ENCODE data around the gene SIDT2. TPM values are rescaled to one million over a fixed set of nuclear protein-coding genes. Genes with fewer than 3 reads are reported as not detected.

Gene SIDT2
- total and polyA plus RNA-seq, 8 donors: 47.4 to 153 (median 82.5) TPM

- ATAC-seq (no peak), FAIRE-seq (no peak), DNase-seq (no peak)
- WGBS, 2 donors: 64 to 70% methylated on average over 2 of the region's 2 CpGs
- H3K4me3 ChIP-seq: no peak overlapping the region
- intact Hi-C loops (cut with DNase I): no loop called here
- H3K27ac ChIP-seq: no peak overlapping the region
- TF ChIP-seq CTCF (IDR thresholded peaks at IDR 0.05): no peak
- H3K4me1 ChIP-seq: no peaks in the 10 kb centered on the region
- H3K9me3 ChIP-seq: no peaks in the 10 kb centered on the region
- no peaks in the 10 kb centered on the region for H3K27me3 ChIP-seq
- H3K36me3 ChIP-seq: peaks cover 0 to 53% (median 8%) of the 10 kb centered on the region in 3 donors
Observed at GRCh38 chr11:117160826-117161225, 17.7 kb upstream of the SIDT2 start.

- no peak for FAIRE-seq
- Histone ChIP-seq H3K27me3 (no peaks in the 10 kb centered on the region), H3K36me3 (peaks cover 5 to 72% (median 21%) of the 10 kb centered on the region in 3 donors), H3K27ac (no peak overlapping the region), H3K4me1 (no peaks in the 10 kb centered on the region), H3K9me3 (no peaks in the 10 kb centered on the region), H3K4me3 (no peak overlapping the region)
- no peak for TF ChIP-seq CTCF (IDR thresholded peaks at IDR 0.05)
- no peak for ATAC-seq
- DNase-seq: no peak
- intact Hi-C loops (cut with DNase I): no loop called here
- 52 to 62% methylated on average over 1 of the region's 1 CpG for WGBS, 2 donors
Observed at GRCh38 chr11:117166491-117166890, 12.1 kb upstream of the SIDT2 start.

GRCh38 chr11:117169736-117170135 lies 8.8 kb upstream of the SIDT2 start:
- Histone ChIP-seq H3K4me1 (peaks cover 0 to 3% (median 0%) of the 10 kb centered on the region in 3 donors), H3K36me3 (peaks cover 5 to 39% (median 14%) of the 10 kb centered on the region in 3 donors), H3K27ac (no peak overlapping the region), H3K4me3 (no peak overlapping the region), H3K27me3 (no peaks in the 10 kb centered on the region), H3K9me3 (no peaks in the 10 kb centered on the region)
- WGBS, 2 donors: 83 to 87% methylated on average over 2 of the region's 2 CpGs
- TF ChIP-seq CTCF (IDR thresholded peaks at IDR 0.05): no peak
- no peak for FAIRE-seq
- DNase-seq: no peak
- intact Hi-C loops (cut with DNase I): no loop called here
- ATAC-seq: no peak

- no peak for TF ChIP-seq CTCF (IDR thresholded peaks at IDR 0.05)
- intact Hi-C loops (cut with DNase I): no loop called here
Observed at GRCh38 chr11:117170210-117170609, 8.3 kb upstream of the SIDT2 start.

GRCh38 chr11:117171007-117171403 lies 7.5 kb upstream of the SIDT2 start:
- Histone ChIP-seq H3K27me3 (no peaks in the 10 kb centered on the region), H3K4me3 (no peak overlapping the region), H3K4me1 (peaks cover 0 to 3% (median 0%) of the 10 kb centered on the region in 3 donors), H3K27ac (no peak overlapping the region), H3K36me3 (peaks cover 5 to 28% (median 14%) of the 10 kb centered on the region in 3 donors), H3K9me3 (no peaks in the 10 kb centered on the region)
- DNase-seq (no peak), FAIRE-seq (no peak), ATAC-seq (no peak)
- TF ChIP-seq CTCF (IDR thresholded peaks at IDR 0.05): no peak
- WGBS, 2 donors: 93 to 98% methylated on average over 2 of the region's 2 CpGs
- intact Hi-C loops (cut with DNase I): no loop called here

More at GRCh38 chr11:117170210-117170609, 8.3 kb upstream of the SIDT2 start:
- FAIRE-seq (no peak), DNase-seq (no peak), ATAC-seq (no peak)
- H3K27me3 ChIP-seq: no peaks in the 10 kb centered on the region
- no peaks in the 10 kb centered on the region for H3K9me3 ChIP-seq
- peaks cover 5 to 35% (median 14%) of the 10 kb centered on the region in 3 donors for H3K36me3 ChIP-seq
- no peak overlapping the region for H3K4me3 ChIP-seq
- H3K4me1 ChIP-seq: peaks cover 0 to 3% (median 0%) of the 10 kb centered on the region in 3 donors
- no peak overlapping the region for H3K27ac ChIP-seq
- WGBS, 2 donors: 90 to 92% methylated on average over 9 of the region's 9 CpGs
